A673 (cell line): ENCODE data around the gene CCDC92. TPM values are rescaled to one million over a fixed set of nuclear protein-coding genes. Genes with fewer than 3 reads are reported as not detected.

ENCODE experiments used
- BruUV-seq: library from RNA; stranded (reverse); fragments of 400-500 nt; replicated peaks from 2 replicates; lab custom pipeline; 2021; lab: Mats Ljungman, UMichigan
- CTCF ChIA-PET: fragments of 300-600 bp; sonication (Branson Sonifier 250); formaldehyde crosslinking; loops from one replicate; lab custom pipeline; 2022; ENCODE audit warnings: antibody characterized with exemption; lab: Charles Lee
- POLR2A ChIA-PET: fragments of 300-600 bp; sonication (Branson Sonifier 250); formaldehyde crosslinking; loops from one replicate; lab custom pipeline; 2022; ENCODE audit warnings: antibody characterized with exemption; ENCODE audit not compliant: low non-redundant PET; lab: Charles Lee
- DNase-seq: peaks from one replicate; pipeline ENCODE4 v3.0.0-alpha.2; 2015; ENCODE audit warnings: low spot score
- H3K27ac ChIP-seq: fragments of 200-600 bp; sonication (generic); 2 replicates; pipeline ENCODE4 v1.5.1; 2016; ENCODE audit warnings: mixed run types, low read depth, mild to moderate bottlenecking, mixed read lengths, antibody characterized with exemption, low read length; ENCODE audit not compliant: poor library complexity, severe bottlenecking
- H3K27me3 ChIP-seq: fragments of 200-600 bp; sonication (generic); replicated peaks from 2 replicates; pipeline ENCODE4 v1.6.1; 2017; ENCODE audit warnings: mixed run types, low read depth, mild to moderate bottlenecking, mixed read lengths, antibody characterized with exemption, low read length; ENCODE audit not compliant: insufficient read depth, poor library complexity
- H3K36me3 ChIP-seq: fragments of 200-600 bp; sonication (generic); 2 replicates; pipeline ENCODE4 v1.6.1; 2016; ENCODE audit warnings: mixed run types, mild to moderate bottlenecking, mixed read lengths, antibody characterized with exemption, low read length; ENCODE audit not compliant: insufficient read depth, poor library complexity, severe bottlenecking
- H3K4me1 ChIP-seq: fragments of 200-600 bp; sonication (generic); 2 replicates; pipeline ENCODE4 v1.6.1; 2017; ENCODE audit warnings: mixed run types, mild to moderate bottlenecking, mixed read lengths, antibody characterized with exemption, low read length; ENCODE audit not compliant: insufficient read depth, poor library complexity, severe bottlenecking
- H3K4me3 ChIP-seq: fragments of 200-600 bp; sonication (generic); 2 replicates; pipeline ENCODE4 v1.5.1; 2016; ENCODE audit warnings: low read depth, mixed run types, mild to moderate bottlenecking, mixed read lengths, low read length; ENCODE audit not compliant: poor library complexity, severe bottlenecking
- H3K9me3 ChIP-seq: fragments of 200-600 bp; sonication (generic); 2 replicates; pipeline ENCODE4 v1.6.1; 2016; ENCODE audit warnings: mixed run types, low read depth, mild to moderate bottlenecking, mixed read lengths, antibody characterized with exemption, low read length; ENCODE audit not compliant: poor library complexity, severe bottlenecking
- EZH2 ChIP-seq: fragments of 200-600 bp; sonication (generic); IDR thresholded peaks from 2 replicates; pipeline ENCODE4 v1.6.1; 2017; ENCODE audit warnings: borderline replicate concordance, low read depth, mild to moderate bottlenecking, mixed read lengths, antibody characterized with exemption, low read length; ENCODE audit not compliant: poor library complexity, severe bottlenecking
- intact Hi-C: fragments of 100-400 bp; cut with micrococcal nuclease; formaldehyde crosslinking; loops from one replicate; pipeline ENCODE4 v1.10.0; 2022; ENCODE audit not compliant: unreplicated experiment
- total RNA-seq: library from RNA; stranded (reverse); gene quantifications from 2 replicates; pipeline ENCODE4 v1.2.3, GENCODE V29; 2021
- TF ChIP-seq, protein P1 (sequence below): fragments of 300-800, 200-600 bp; sonication (generic); conservative IDR thresholded peaks from 2 replicates; pipeline ENCODE4 v1.5.1; 2017; ENCODE audit warnings: low read depth, mild to moderate bottlenecking, antibody characterized with exemption, low read length, moderate library complexity, mixed read lengths

Gene CCDC92
- total RNA-seq, 1 experiment from 2014 or later, result 28.7 TPM

- DNase-seq, result no peak
- BruUV-seq, result no TSS peak
Observed at GRCh38 chr12:123998991-123999359, 26.3 kb upstream of the CCDC92 start.

DNA sequence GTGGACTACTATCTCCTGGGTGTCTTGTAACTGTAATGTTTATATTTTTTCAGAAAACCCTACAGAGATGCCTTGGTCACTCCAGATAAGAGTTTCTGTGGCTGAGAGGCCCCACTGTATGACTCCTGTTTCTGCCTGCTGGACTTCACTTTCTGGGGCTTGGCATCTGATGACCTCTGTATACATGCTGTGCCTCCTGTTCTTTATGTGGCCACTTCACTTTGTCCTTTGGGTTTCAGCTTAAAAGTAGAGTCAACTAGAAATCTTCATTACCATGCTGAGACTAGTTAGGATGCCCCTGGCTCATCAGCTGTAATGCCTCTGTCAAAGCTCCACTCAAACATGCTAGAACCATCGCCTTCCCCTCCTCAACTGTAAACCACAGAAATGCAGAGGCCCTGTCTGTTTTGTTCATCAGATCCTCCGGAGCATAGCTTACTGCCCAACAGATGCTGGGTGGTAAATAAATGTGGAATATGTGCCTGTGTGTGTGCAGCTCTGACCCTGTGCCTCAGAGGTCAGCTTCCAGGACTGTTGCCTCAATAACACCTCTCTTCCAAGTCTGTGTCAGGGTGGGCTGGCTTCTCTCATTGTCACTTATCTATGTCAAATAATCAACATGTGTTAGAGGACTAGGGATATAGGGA lies 25.8 kb upstream of the CCDC92 start:
- peaks cover 22% of the 10 kb centered on the region for H3K36me3 ChIP-seq
- no peaks in the 10 kb centered on the region for H3K9me3 ChIP-seq
- no TSS peak for BruUV-seq
- no peak for DNase-seq
- no peak for TF ChIP-seq EZH2
- TF ChIP-seq, protein P1, sequence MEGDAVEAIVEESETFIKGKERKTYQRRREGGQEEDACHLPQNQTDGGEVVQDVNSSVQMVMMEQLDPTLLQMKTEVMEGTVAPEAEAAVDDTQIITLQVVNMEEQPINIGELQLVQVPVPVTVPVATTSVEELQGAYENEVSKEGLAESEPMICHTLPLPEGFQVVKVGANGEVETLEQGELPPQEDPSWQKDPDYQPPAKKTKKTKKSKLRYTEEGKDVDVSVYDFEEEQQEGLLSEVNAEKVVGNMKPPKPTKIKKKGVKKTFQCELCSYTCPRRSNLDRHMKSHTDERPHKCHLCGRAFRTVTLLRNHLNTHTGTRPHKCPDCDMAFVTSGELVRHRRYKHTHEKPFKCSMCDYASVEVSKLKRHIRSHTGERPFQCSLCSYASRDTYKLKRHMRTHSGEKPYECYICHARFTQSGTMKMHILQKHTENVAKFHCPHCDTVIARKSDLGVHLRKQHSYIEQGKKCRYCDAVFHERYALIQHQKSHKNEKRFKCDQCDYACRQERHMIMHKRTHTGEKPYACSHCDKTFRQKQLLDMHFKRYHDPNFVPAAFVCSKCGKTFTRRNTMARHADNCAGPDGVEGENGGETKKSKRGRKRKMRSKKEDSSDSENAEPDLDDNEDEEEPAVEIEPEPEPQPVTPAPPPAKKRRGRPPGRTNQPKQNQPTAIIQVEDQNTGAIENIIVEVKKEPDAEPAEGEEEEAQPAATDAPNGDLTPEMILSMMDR, result no peak
- intact Hi-C loops, result no loop called here
- POLR2A ChIA-PET, result no interaction called here
- peaks cover 18% of the 10 kb centered on the region for H3K4me1 ChIP-seq
- H3K4me3 ChIP-seq, result no peak overlapping the region
- H3K27ac ChIP-seq, result no peak overlapping the region
- H3K27me3 ChIP-seq, result no peaks in the 10 kb centered on the region
- CTCF ChIA-PET, result no interaction called here

More at GRCh38 chr12:123998991-123999359, 26.3 kb upstream of the CCDC92 start:
- ChIA-PET CTCF (no interaction called here), POLR2A (no interaction called here)
- Histone ChIP-seq H3K36me3 (peaks cover 22% of the 10 kb centered on the region), H3K27ac (no peak overlapping the region), H3K9me3 (no peaks in the 10 kb centered on the region), H3K4me3 (no peak overlapping the region), H3K4me1 (peaks cover 18% of the 10 kb centered on the region), H3K27me3 (no peaks in the 10 kb centered on the region)
- TF ChIP-seq, protein P1, result no peak
- no peak for TF ChIP-seq EZH2
- intact Hi-C loops, result no loop called here

- ChIA-PET CTCF (interaction anchor here (0.5 kb wide), 1 partner anchor 1864 kb away, joined by 3 read pairs; no protein-coding TSS in a partner anchor), POLR2A (no interaction called here)
- DNase-seq, result no peak
- peaks cover 18% of the 10 kb centered on the region for H3K4me1 ChIP-seq
- no TSS peak for BruUV-seq
- intact Hi-C loops, result no loop called here
- H3K27me3 ChIP-seq, result no peaks in the 10 kb centered on the region
- H3K9me3 ChIP-seq, result no peaks in the 10 kb centered on the region
- H3K27ac ChIP-seq, result no peak overlapping the region
- H3K36me3 ChIP-seq, result peaks cover 22% of the 10 kb centered on the region
- TF ChIP-seq EZH2, result no peak
- TF ChIP-seq, protein P1, result no peak
- H3K4me3 ChIP-seq, result no peak overlapping the region
Observed at GRCh38 chr12:123997908-123998307, 25.3 kb upstream of the CCDC92 start.
